SIG-M5 (cell line): ENCODE measurements around the gene NFATC2.

Experiments used
- DNase-seq: peaks from one replicate; lab custom pipeline; 2025; lab: John Stamatoyannopoulos, UW

The NFATC2 gene

GRCh38 chr20:51542571-51543421, at the start of gene NFATC2:
Gene NFATC2, minus strand, starts transcription at chr20:51542719. Its CDS starts 220 bp downstream, at chr20:51542499.
- no peak for DNase-seq

GRCh38 chr20:51591871-51592270, 49.4 kb upstream of the NFATC2 start:
- DNase-seq, result no peak

- no peak for DNase-seq
Measured at GRCh38 chr20:51588762-51589161, 46.2 kb upstream of the NFATC2 start.

- no peak for DNase-seq
Measured at GRCh38 chr20:51587145-51587544, 44.6 kb upstream of the NFATC2 start.

- DNase-seq, result no peak
Measured at GRCh38 chr20:51586005-51586440, 43.5 kb upstream of the NFATC2 start.

GRCh38 chr20:51585148-51585547, 42.6 kb upstream of the NFATC2 start:
- DNase-seq, result no peak

GRCh38 chr20:51584737-51585136, 42.2 kb upstream of the NFATC2 start:
- no peak for DNase-seq

- DNase-seq, result no peak
Measured at GRCh38 chr20:51584116-51584515, 41.6 kb upstream of the NFATC2 start.

GRCh38 chr20:51583499-51583898, 41.0 kb upstream of the NFATC2 start:
- DNase-seq, result no peak

- DNase-seq, result no peak
Measured at GRCh38 chr20:51583073-51583472, 40.6 kb upstream of the NFATC2 start.

GRCh38 chr20:51581571-51581970, 39.1 kb upstream of the NFATC2 start:
- no peak for DNase-seq

- DNase-seq, result no peak
Measured at GRCh38 chr20:51579137-51579536, 36.6 kb upstream of the NFATC2 start.

GRCh38 chr20:51578145-51578459, 35.6 kb upstream of the NFATC2 start:
- no peak for DNase-seq

GRCh38 chr20:51577432-51578144, 35.1 kb upstream of the NFATC2 start:
- no peak for DNase-seq

- no peak for DNase-seq
Measured at GRCh38 chr20:51575486-51575885, 33.0 kb upstream of the NFATC2 start.

GRCh38 chr20:51574248-51575033, 31.9 kb upstream of the NFATC2 start:
- no peak for DNase-seq

GRCh38 chr20:51573576-51574243, 31.2 kb upstream of the NFATC2 start:
- DNase-seq, result no peak

GRCh38 chr20:51571460-51571794, 28.9 kb upstream of the NFATC2 start:
- DNase-seq, result no peak

GRCh38 chr20:51570739-51571459, 28.4 kb upstream of the NFATC2 start:
- DNase-seq, result no peak

- no peak for DNase-seq
Measured at GRCh38 chr20:51569815-51570738, 27.6 kb upstream of the NFATC2 start.
